GM21381 (cell line): ENCODE results near the gene RMND1.

Experiments
- ATAC-seq: cut with Tn5 transposase; IDR thresholded peaks from one replicate; pipeline ENCODE4 v1.9.1; 2021; ENCODE audit warnings: mild to moderate bottlenecking, moderate library complexity; ENCODE audit not compliant: unreplicated experiment

The RMND1 gene

DNA sequence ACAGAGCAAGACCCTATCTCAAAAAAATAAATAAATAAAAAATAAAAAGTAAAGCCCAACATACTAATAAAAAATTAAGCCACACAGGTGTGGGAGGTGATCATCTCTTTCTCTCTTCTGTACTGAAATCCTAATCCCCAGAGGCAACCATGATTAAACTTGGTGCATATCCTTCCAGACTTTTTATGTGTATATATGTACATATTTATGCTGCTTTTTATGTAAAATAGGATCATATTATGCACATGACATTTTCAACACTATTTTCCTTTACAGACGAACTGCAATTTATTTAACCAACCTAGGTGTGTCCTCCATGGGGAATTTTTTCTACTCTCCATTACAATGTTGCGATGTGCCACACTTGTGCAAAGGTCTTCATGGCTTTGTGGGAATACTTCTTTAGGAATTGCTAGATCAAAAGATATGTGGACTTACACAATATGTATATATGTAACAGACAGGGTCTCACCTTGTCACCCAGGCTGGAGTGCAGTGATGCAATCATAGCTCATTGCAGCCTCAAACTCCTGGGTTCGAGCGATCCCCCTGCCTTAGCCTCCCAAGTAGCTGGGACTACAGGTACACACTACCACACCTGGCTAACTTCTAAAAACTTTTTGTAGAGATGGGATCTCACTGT is 23.7 kb downstream of the RMND1 start:
- ATAC-seq, result no peak

DNA sequence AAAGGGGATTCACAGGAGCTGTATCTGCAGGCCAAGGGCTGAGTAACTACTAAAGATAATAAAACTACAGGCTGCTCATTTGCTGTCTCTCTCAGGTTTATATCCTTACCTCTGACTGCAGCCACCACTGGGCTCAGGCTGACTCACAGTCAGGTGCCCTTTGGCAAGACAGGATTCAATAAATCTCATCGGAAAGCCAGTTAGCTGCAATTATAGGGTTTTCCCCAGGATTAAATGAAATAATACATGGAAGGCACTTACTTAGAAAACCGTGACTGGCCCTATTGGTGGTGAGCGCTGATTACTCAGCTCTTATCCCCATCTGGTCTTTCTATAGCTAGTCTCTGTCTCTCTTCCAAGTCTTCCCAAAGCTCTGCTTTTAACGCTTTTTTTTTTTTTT is 26.4 kb downstream of the RMND1 start:
- ATAC-seq, result no peak

DNA sequence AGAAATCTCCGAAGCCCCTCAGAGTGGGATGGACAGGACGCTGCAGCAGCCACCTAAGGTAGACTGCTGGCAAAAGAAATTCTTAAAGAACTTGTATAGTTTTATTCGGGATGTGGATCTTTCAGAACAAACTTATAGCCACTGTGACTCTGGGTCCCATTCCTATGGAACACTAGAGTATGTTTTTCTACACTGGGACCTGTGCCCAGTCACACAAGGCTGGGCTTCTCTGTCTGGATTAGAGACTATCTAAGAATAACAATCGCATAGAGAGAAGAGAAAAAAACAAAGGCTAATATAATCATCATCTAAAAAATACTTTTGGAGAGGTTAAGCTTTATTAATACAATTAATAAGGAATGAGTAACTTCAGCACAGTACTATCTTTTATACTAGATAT is 28.9 kb downstream of the RMND1 start:
- no peak for ATAC-seq

DNA sequence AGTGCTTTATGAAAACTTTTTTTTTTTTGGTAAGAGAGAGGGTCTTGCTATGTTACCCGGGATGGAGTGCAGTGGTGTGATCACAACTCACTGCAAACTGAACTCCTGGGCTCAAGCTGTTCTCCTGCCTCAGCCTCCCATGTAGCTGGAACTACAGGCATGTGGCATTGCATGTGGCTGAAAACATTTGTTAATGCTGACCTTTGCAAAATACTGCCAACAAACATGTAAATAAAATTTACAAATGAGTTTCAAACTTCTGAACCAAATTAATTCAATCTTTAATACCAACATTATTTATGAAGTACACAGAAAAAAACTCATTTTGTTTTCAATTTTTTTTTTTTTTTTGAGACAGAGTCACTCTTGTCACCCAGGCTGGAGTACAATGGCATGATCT is 34.4 kb downstream of the RMND1 start:
- ATAC-seq, result no peak

DNA sequence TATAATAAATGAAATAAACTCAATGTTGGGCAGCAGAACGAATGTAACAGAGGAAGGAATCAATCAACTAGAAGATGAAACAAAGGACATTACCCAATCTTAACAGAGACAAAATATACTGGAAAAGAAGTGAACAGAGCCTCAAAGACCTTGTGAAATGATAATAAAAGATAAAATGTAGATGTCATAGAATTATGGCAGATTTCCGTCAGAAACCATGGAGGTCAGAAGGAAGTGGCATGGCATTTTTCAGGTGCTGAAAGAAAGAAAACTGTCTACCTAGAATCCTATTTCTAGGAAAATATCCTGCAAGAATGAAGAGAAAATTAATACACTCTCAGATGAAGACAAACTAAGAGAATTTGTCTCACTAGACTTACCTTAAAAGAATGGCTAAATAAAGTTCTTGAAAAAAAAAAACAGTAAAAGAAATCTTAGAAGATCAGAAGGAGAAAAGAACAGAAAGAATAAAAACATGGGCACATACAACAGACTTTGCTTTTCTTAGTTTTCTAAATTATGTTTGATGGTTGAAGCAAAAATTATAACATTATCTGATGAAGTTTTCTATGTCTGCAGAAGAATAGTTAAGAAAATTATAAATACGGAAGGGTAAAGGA is 37.2 kb downstream of the RMND1 start:
- ATAC-seq, result no peak

DNA sequence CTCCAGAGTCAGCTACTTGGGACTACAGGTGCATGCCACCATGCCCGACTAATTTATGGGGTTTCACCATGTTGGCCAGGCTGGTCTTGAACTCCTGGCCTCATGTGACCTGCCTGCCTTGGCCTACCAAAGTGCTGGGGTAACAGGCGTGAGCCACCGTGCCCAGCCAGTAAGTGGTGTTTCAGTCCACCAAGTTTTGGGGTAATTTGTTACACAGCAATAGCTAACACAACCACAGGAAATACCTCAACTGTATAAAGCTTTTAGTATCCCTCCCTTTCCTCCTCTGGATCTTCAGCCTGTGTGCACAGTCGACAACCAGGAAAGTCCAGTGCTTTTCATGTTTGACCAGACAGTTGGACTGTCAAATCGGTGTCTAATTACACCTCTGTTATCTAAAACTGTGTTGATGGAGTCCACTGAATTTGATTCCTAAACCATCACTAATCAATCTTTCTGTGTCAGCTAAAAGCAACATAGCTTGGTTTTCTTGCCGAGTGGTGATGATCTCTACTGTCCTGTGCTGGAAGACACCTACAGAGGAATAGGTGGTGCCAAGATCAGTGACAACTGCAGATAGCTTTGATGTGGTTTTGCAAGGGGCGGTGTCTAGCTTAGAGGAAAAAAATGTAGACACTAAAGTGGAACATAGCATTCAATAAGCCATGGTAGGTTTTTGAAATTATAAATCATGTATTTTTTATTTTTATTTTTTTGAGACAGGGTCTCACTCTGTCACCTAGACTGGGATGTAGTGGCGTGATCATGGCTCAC is 38.4 kb downstream of the RMND1 start:
- no peak for ATAC-seq

DNA sequence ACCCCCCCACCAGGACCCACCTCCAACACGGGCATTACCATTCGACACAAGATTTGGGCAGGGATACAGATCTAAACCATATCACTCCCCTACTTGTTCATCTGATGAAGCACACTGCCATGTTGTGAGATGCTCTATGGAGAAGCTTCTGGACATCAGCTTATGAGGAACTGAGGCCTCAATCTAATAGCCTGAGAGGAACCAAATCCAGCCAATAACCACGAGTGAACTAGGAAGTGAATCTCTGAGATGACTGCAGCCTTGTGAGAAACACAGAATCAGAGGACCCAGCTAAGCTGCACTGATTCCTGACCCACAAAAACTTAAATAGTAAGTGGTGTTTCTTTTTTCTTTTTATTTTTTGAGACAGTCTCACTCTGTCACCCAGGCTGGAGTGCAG is 39.0 kb downstream of the RMND1 start:
- no peak for ATAC-seq

DNA sequence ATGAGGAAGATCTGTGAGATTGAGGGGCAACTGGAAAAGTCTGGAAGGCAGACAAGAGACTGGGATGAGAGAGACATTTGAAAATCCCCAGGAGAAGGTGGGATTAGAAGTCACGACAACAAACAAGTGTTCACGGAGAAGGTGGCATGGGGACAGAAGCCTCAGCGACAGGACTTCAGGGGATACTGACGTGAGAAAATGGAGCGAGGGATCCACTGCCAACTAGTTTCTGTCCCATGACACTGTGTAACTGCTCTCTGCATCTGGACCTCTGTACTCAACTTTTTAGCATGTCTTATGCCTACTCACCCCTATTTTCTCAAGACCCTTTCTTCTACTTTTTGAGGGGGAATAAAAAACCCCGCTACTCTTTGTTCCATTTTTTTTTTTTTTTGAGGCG is 42.2 kb downstream of the RMND1 start:
- ATAC-seq, result no peak

DNA sequence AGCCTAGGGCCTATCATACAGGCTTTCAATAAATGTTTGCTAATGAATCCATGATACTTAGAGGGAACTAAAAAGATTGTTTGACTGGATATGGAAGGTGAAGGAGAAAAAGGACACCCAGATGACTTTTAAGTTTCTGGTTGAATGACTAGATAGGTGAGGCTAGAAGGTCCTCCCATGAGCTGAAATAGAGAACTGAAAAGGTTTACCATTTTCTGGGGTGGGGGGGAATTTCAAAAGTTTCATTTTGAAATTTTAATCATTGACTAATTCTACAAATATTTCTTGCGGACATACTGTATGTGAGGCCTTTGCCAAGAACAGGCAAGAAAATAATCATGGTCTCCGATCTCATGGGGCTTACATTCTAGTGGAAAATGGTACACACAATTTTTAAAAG is 42.7 kb downstream of the RMND1 start:
- peak; percentile 73 for ATAC-seq

DNA sequence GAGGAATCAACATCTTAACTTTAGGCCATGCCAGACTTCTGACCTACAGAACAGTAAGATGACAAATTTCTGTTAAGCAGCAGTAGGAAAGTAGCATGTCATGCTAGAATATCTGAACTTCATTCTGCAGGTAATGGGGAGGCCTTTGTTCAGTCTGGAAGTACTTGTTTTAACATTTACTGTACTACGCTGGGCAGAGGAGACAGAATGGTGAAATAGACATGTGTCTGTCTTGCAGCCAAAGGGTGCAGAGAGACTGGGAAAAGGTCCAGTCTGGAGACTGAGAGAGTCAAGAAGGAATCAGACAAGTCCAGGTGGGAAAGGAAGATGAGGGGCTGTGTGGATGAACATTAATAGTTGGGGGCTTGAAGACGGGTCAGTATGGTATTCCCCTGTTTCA is 43.1 kb downstream of the RMND1 start:
- ATAC-seq, result no peak

DNA sequence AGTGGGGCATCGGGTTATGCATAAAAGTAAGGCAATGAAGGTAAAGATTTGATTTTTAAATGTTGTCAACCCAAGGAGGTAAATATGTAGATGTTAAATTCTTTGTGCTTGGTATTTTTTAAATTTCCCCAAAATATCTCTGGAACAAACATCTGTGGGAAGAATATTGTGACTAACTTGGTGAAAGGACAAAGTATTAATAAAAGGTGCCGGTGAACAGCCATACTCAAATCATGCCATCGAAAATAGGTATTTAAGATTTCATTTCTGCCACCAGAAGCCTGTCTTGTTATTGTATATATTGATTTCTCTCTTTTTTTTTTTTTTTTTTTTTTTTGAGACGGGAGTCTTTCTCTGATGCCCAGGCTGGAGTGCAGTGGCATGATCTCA is 48.0 kb downstream of the RMND1 start:
- ATAC-seq, result no peak

DNA sequence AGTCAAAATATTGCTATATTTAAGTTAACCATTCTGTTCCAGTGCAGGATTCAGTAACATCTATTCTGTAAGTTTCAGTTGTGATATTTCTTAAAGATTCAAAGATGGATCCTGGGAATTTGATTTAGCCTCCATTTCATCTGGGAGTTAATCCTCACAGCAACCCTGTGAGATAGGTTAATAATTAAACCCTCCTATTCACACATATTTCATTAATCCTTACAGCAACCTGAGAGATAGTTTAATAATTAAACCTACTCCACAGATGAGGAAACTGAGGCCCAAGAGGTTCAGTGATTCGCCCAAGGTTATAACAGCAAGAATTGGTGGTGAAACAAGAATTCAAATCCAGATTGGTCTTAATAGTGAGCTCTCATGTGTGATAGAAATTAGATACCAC is 49.7 kb downstream of the RMND1 start:
- no peak for ATAC-seq

DNA sequence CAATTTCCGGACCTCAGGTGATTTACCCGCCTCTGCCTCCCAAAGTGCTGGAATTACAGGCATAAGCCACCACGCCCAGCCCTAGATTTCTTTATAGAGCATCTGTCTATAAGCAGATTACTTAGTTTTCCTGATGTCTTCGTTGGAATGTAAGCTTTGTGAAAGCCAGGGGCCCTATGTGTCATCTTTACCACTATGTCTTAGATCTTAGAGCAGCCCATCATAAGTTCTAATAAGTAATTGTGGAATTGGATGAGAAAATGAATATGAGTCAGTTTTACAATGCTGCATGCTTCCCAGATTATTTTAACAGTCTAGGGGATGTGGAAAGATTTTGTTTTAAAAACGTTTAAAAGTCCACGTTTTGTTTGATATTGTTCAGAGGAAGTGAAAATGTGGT is 51.5 kb downstream of the RMND1 start:
- ATAC-seq, result no peak

DNA sequence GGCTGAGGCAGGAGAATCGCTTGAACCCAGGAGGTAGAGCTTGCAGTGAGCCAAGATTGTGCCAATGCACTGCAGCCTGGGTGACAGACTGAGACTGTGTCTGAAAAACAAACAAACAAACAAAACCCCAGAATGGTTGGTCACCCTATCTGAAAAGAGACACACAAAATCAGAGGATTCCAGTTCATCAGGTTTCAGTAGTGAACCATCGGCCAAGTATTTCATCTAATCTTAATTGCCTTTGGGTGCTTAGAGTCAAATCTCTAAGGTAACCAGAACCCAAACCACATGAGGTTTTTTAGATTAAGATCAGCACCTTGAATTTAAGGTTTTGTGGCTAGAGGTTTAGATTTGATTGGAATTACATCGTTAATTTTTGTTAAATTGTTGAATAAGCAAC is 52.2 kb downstream of the RMND1 start:
- no peak for ATAC-seq

DNA sequence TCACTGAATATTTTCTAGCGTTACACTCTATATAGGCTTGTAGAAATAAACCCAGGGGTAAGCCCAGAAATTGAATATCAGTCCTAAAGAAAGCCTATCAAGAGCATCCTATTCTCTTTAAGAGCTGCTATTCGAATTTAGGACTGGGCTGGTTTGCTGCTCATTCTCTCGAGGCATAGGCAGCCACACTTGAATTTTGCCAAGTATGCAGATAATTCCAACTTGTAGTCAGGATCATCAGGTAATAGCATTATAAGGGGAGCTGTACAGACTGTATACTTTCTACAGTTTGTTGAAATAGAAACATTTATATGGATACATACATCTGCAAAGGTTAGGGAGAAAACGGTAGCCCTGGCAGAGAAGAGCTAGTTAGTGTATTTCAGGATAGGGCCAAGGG is 58.5 kb downstream of the RMND1 start:
- ATAC-seq, result no peak

DNA sequence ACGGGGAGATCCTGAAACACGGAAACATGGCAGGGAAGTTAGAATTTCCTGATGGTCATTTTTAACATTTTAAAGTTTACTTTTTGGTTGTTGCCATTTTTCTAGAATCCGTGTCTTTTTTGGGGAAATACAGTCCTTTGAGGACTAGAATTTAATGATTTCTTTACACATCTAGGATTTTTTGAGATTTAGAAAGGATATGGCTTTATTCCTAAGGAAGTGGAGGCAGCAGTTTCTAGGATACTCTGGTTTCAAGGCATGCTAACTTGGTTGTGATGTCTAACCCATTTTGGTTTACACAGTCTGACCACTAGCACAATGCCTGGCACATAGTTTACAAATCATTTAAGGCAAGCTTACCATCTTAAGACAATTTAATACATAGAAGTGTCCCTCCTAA is 59.5 kb downstream of the RMND1 start:
- ATAC-seq, result no peak

DNA sequence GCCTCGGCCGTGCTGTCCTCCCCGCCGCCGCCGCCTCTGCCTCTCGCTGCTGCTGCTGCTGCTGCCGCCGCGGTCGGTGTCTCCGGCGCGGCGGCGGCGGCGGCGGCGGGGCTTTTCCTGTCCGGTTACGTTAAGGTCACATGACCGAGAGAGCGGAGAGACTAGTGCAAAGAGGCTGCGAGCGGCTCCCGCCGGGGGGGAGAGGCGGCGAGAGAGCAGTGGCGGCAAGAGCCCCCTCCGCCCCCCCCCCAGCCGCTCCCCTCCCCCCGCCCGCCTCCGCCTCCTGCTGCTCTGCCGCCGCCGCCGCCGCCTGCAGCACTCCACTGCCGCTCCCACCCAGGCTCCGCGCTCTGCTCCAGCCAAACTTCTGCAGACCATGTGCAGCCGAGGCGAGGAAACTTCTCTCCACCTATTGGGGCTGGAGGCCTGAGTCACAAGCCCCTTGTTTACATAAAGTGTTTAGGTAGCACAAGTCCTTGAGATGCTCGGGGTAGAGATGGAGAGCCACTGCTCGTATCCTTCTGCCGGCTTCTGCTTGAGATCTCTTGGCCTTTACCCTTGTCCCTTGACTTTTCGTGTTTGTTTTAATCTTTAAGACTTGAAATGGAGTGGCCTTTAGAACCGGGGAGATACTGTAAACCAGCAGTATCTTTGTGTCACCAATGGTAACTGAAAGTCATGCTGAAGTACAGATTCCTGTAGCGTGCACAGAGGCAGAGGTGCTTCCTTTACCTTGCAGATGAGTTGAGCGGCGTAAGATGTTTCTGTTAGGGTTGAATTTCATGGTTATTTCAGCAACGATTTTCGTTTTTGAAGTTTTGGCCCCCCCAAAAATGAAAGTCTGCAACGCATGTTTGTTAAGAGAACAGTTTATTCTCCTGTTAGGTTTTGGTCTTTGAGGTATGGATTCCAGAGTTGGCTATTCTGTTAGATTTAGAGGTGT is 60.2 kb downstream of the RMND1 start, which contains the start of gene ZBTB2:
Gene ZBTB2 (minus strand): TSS at position 89 of the 943 bp plus-strand sequence. CDS start 17,922 bp downstream, outside the sequence.
- peak; percentile 8 for ATAC-seq

DNA sequence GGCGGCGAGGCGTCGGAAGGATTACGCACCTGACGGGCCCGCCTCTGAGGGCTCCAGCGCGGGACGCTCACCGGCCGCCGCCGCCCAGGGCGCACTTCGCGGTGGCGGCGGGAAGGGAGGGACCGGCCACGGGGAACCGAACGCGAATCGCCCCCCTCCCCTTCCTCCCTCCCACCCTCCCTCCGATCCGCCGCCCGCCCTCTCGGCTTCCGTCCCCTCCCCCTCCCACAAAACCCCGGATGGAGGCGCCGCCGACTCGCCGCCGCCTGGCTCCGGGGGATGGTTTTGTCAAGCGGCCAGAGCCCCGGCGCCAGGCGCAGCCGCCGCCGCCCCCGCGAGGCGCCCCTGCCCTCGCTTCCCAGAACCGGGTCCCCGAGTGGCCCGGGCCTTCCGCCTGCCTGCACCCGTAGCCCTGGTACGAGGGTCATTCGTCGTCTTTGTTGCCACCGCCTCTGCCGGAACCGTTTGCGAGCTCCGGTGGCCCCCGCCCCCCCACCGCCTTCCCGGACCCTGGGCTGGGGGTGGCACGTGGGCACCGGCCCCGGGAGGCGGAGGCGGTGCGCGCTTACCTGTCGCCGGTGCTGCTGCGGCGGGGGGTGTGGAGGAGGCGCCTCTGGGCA is 61.0 kb downstream of the RMND1 start:
- ATAC-seq, result peak; percentile 8

DNA sequence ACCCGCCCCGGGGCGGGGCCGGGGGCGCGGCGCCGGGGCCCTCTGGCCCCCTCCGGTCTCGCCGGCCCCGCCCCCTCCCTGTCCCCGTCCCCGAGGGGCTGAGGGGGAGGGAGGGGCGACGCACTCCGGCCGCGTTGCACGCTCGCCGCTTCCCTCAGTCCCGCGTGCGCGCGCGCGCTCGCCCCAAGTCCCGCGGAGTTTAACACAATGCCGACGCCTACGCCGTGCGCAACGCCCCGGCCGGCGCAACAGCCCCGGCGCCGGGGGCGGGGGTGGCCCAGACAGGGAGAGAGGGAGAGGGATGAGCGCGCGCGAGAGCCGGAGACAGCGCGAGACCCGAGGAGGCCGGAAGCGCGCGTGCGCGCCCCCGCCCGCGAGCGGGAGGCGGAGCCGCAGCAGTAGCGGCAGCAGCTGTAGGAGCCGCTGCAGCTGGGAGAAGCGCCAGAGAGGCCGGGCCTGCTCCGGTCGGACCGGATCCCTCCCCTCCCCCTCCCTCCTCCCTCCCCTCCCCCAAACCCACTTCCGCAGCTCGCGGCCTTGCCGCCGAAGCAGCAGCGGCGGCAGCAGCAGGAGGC is 61.6 kb downstream of the RMND1 start:
- ATAC-seq, result peak; percentile 76

DNA sequence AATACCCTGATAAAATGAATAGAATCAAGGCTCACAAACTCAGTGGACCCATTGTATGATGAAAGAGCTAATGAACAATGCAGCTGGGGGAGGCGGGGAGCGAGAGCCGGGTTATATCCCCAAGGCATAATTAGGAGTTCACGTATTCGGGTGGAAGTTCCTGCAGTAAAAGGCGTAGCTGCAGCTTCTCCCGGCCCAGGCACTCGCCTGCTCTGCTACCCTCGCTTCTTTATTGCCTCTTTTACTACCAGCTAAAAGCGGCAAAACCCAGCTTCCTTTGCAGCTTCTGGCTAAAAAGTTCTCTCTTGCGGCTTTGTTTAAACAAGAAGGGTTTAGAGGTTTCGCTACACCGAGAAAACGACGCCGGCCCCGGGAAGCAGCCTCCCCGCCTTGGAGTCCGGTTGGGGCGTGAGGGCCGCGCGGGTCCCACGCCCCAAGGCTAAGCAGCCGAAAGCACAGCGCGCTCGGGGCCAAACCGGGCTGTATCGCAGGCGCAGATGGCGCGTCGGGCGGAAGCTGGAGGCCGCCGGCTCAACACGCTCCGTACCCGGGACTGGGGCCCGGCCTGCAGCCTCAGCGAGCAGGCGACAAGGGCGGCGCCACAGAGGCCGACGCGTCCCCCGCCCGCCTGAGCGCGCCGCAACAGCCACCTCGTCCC is 62.2 kb downstream of the RMND1 start:
- peak; percentile 63 for ATAC-seq
